HCT116 (cell line): ENCODE measurements around the gene DOCK9. TPM values are rescaled to one million over a fixed set of nuclear protein-coding genes. Genes with fewer than 3 reads are reported as not detected.

Experiments used
- ATAC-seq: fragments of 200-7000 bp; cut with Tn5 transposase; 2 replicates; pipeline ENCODE4 v1.9.1; 2020; ENCODE audit warnings: mild to moderate bottlenecking, moderate library complexity
- BruUV-seq: library from RNA; stranded (reverse); fragments of 400-500 nt; replicated peaks from 2 replicates; lab custom pipeline; 2021; lab: Mats Ljungman, UMichigan
- CTCF ChIA-PET: fragments of 300-600 bp; sonication (Branson Sonifier 250); formaldehyde crosslinking; loops from one replicate; lab custom pipeline; 2021; ENCODE audit warnings: antibody characterized with exemption; lab: Charles Lee
- POLR2A ChIA-PET: fragments of 300-600, 350-600 bp; sonication (Branson Sonifier 250); formaldehyde crosslinking; loops from one replicate; lab custom pipeline; 2021; ENCODE audit warnings: antibody characterized with exemption; lab: Charles Lee
- RAD21 ChIA-PET, 2 experiments: fragments of 300-600 bp; sonication (Branson Sonifier 250); formaldehyde crosslinking; loops; one replicate each; lab custom pipeline; 2023; ENCODE audit warnings: low total read pairs in 2 of 2; ENCODE audit not compliant: uncharacterized antibody in 2 of 2, unreplicated experiment in 2 of 2, low non-redundant PET in 1 of 2; lab: Charles Lee
- DNase-seq: peaks from one replicate; pipeline ENCODE4 v3.0.0-alpha.2; 2010; ENCODE audit warnings: low read depth, low spot score
- H2AFZ ChIP-seq: fragments of 200-600 bp; shearing (Covaris generic), sonication (generic); 2 replicates; pipeline ENCODE4 v1.6.1; 2017; ENCODE audit warnings: low read depth, mixed run types, mixed read lengths, antibody characterized with exemption, low read length; ENCODE audit not compliant: poor library complexity, severe bottlenecking
- H3K27ac ChIP-seq: 2 replicates; pipeline ENCODE4 v1.5.1; 2012; ENCODE audit warnings: low read depth, low read length
- H3K27me3 ChIP-seq: fragments of 200-600 bp; sonication (generic); 2 replicates; pipeline ENCODE4 v1.6.1; 2016; ENCODE audit warnings: mixed run types, low read length, mixed read lengths; ENCODE audit not compliant: insufficient read depth
- H3K36me3 ChIP-seq, 2 experiments: fragments of 200-500 bp in 1 of 2; fragments of 200-600 bp in 1 of 2; sonication (Bioruptor generic) in 1 of 2; sonication (generic) in 1 of 2; 2 replicates each; pipeline versions ENCODE4 v1.5.1 to v1.6.1; 2014 to 2016; ENCODE audit warnings: low read length in 2 of 2, inconsistent platforms in 1 of 2, mixed read lengths in 1 of 2, mixed run types in 1 of 2; ENCODE audit not compliant: insufficient read depth in 2 of 2, control insufficient read depth in 1 of 2
- H3K4me1 ChIP-seq, 2 experiments: fragments of 200-600 bp in 1 of 2; sonication (generic) in 1 of 2; 2 replicates each; pipeline versions ENCODE4 v1.5.1 to v1.6.1; 2012 to 2017; ENCODE audit warnings: low read length in 2 of 2, inconsistent platforms in 1 of 2, mild to moderate bottlenecking in 1 of 2, mixed read lengths in 1 of 2, mixed run types in 1 of 2, moderate library complexity in 1 of 2; ENCODE audit not compliant: insufficient read depth in 2 of 2, control insufficient read depth in 1 of 2
- H3K4me2 ChIP-seq: fragments of 200-600 bp; sonication (generic); 2 replicates; pipeline ENCODE4 v1.6.1; 2017; ENCODE audit warnings: mixed run types, low read length, mixed read lengths
- H3K4me3 ChIP-seq, 2 experiments: fragments of 200-600 bp in 1 of 2; sonication (generic) in 1 of 2; replicated peaks in 1 of 2; 2 replicates each; pipeline ENCODE4 v1.5.1; 2011 to 2016; ENCODE audit warnings: low read length in 2 of 2, control low read depth in 1 of 2, low read depth in 1 of 2, mild to moderate bottlenecking in 1 of 2, mixed read lengths in 1 of 2, mixed run types in 1 of 2
- H3K79me2 ChIP-seq: fragments of 200-600 bp; sonication (generic); 2 replicates; pipeline ENCODE4 v1.6.1; 2017; ENCODE audit warnings: mild to moderate bottlenecking, mixed run types, low read length, moderate library complexity, mixed read lengths; ENCODE audit not compliant: insufficient read depth
- H3K9ac ChIP-seq: fragments of 200-600 bp; sonication (generic); 2 replicates; pipeline ENCODE4 v1.6.1; 2016; ENCODE audit warnings: low read length, mixed read lengths
- H3K9me2 ChIP-seq: fragments of 200-600 bp; sonication (generic), shearing (Covaris generic); 2 replicates; pipeline ENCODE4 v1.6.1; 2017; ENCODE audit warnings: mixed run types, mild to moderate bottlenecking, moderate library complexity; ENCODE audit not compliant: insufficient read depth
- H3K9me3 ChIP-seq, 2 experiments: fragments of 200-500 bp in 1 of 2; fragments of 200-600 bp in 1 of 2; sonication (Bioruptor generic) in 1 of 2; sonication (generic) in 1 of 2; 2 replicates each; pipeline ENCODE4 v1.6.1; 2014 to 2017; ENCODE audit warnings: low read length in 2 of 2, mixed read lengths in 2 of 2, inconsistent platforms in 1 of 2, low read depth in 1 of 2, mild to moderate bottlenecking in 1 of 2, mixed run types in 1 of 2, moderate library complexity in 1 of 2; ENCODE audit not compliant: control insufficient read depth in 1 of 2, insufficient read depth in 1 of 2
- H4K20me1 ChIP-seq: fragments of 200-600 bp; sonication (generic), shearing (Covaris generic); 2 replicates; pipeline ENCODE4 v1.6.1; 2017; ENCODE audit warnings: mixed run types, mild to moderate bottlenecking, moderate library complexity; ENCODE audit not compliant: insufficient read depth
- ATF3 ChIP-seq: IDR thresholded peaks from 2 replicates; pipeline ENCODE4 v1.6.1; 2012
- CEBPB ChIP-seq: IDR thresholded peaks from 2 replicates; pipeline ENCODE4 v1.6.1; 2012; ENCODE audit warnings: low read depth
- CTCF ChIP-seq, 3 experiments: fragments of 200-600 bp in 1 of 3; sonication (generic) in 1 of 3; IDR thresholded peaks in 2 of 3; conservative IDR thresholded peaks in 1 of 3; 2 replicates each; pipeline ENCODE4 v1.5.1; 2012 to 2017; ENCODE audit warnings: low read depth in 2 of 3, low read length in 2 of 3, antibody characterized with exemption in 1 of 3, borderline replicate concordance in 1 of 3, control low read depth in 1 of 3, mild to moderate bottlenecking in 1 of 3, mixed read lengths in 1 of 3, mixed run types in 1 of 3, moderate library complexity in 1 of 3; ENCODE audit not compliant: insufficient read depth in 1 of 3
- EGR1 ChIP-seq: IDR thresholded peaks from 2 replicates; pipeline ENCODE4 v1.6.1; 2012; ENCODE audit warnings: low read depth
- FOSL1 ChIP-seq: IDR thresholded peaks from 2 replicates; pipeline ENCODE4 v1.6.1; 2012; ENCODE audit warnings: low read depth
- JUND ChIP-seq: IDR thresholded peaks from 2 replicates; pipeline ENCODE4 v1.6.1; 2012
- MAX ChIP-seq: IDR thresholded peaks from 2 replicates; pipeline ENCODE4 v1.6.1; 2012
- POLR2AphosphoS5 ChIP-seq: IDR thresholded peaks from 2 replicates; pipeline ENCODE4 v1.6.1; 2011; ENCODE audit warnings: mild to moderate bottlenecking, low read depth, low read length, moderate library complexity
- RAD21 ChIP-seq: IDR thresholded peaks from 2 replicates; pipeline ENCODE4 v1.6.1; 2012; ENCODE audit warnings: low read depth, mild to moderate bottlenecking
- REST ChIP-seq: IDR thresholded peaks from 2 replicates; pipeline ENCODE4 v1.6.1; 2012; ENCODE audit warnings: low read depth
- SIN3A ChIP-seq: IDR thresholded peaks from 2 replicates; pipeline ENCODE4 v1.6.1; 2012; ENCODE audit warnings: low read depth
- SP1 ChIP-seq: IDR thresholded peaks from 2 replicates; pipeline ENCODE4 v1.6.1; 2012; ENCODE audit warnings: low read depth
- SRF ChIP-seq: IDR thresholded peaks from 2 replicates; pipeline ENCODE4 v1.6.1; 2012; ENCODE audit warnings: low read depth
- TCF7L2 ChIP-seq: IDR thresholded peaks from 2 replicates; pipeline ENCODE4 v1.7.0; 2011; ENCODE audit warnings: borderline replicate concordance, inconsistent platforms; ENCODE audit not compliant: insufficient read depth, insufficient read length; ENCODE audit errors: extremely low read depth
- YY1 ChIP-seq: IDR thresholded peaks from 2 replicates; pipeline ENCODE4 v1.6.1; 2011; ENCODE audit warnings: low read length, low read depth, moderate library complexity, mild to moderate bottlenecking; ENCODE audit not compliant: insufficient replicate concordance; ENCODE audit errors: extremely low read depth
- ZBTB33 ChIP-seq: IDR thresholded peaks from 2 replicates; pipeline ENCODE4 v1.6.1; 2011; ENCODE audit warnings: mild to moderate bottlenecking, low read length, moderate library complexity; ENCODE audit not compliant: insufficient replicate concordance; ENCODE audit errors: extremely low read depth
- ZFX ChIP-seq: fragments of 450-650 bp; IDR thresholded peaks from 2 replicates; pipeline ENCODE4 v1.6.1; 2017
- ZNF274 ChIP-seq: fragments of 200-500 bp; sonication (Bioruptor generic); IDR thresholded peaks from 2 replicates; pipeline ENCODE4 v1.6.1; 2014; ENCODE audit warnings: mild to moderate bottlenecking, low read depth, low read length, inconsistent platforms
- intact Hi-C: fragments of 100-400 bp; cut with micrococcal nuclease; formaldehyde crosslinking; loops from 2 replicates; pipeline ENCODE4 v1.10.0; 2022
- total RNA-seq: library from RNA; stranded (reverse); gene quantifications from one replicate; pipeline ENCODE4 v1.2.1, GENCODE V29; 2021; ENCODE audit not compliant: unreplicated experiment

The DOCK9 gene
- total RNA-seq, 1 experiment from 2014 or later, result 58.8 TPM

- ATAC-seq, result no peak
- no peak for TF ChIP-seq REST
- TF ChIP-seq CTCF (IDR thresholded peaks at IDR 0.05 in 2 of 3, conservative IDR thresholded peaks at IDR 0.05 in 1 of 3; ENCODE audit: borderline replicate concordance in 1 of 3, insufficient read depth in 1 of 3, low read depth in 2 of 3, low read length in 2 of 3), result no peak
- no peak for TF ChIP-seq YY1
- no peak for TF ChIP-seq ZNF274
- no peak for TF ChIP-seq ZBTB33
- no peak for TF ChIP-seq ATF3
- TF ChIP-seq JUND, result no peak
- no peak for TF ChIP-seq FOSL1
- no peak for TF ChIP-seq SIN3A
- TF ChIP-seq SRF, result no peak
- TF ChIP-seq MAX, result no peak
- TF ChIP-seq POLR2AphosphoS5, result no peak
- no peak for TF ChIP-seq SP1
- TF ChIP-seq ZFX, result no peak
- no peak for TF ChIP-seq RAD21
- TF ChIP-seq EGR1, result no peak
- TF ChIP-seq CEBPB, result no peak
- TF ChIP-seq TCF7L2, result no peak
- no peaks in the 10 kb centered on the region for H3K9me2 ChIP-seq
- no peak overlapping the region for H3K4me2 ChIP-seq
- H3K79me2 ChIP-seq, result no peaks in the 10 kb centered on the region
- ChIA-PET POLR2A (interaction anchor here (0.5 kb wide), 1 partner anchor 14 kb away, joined by 3 read pairs; no protein-coding TSS in a partner anchor), CTCF (no interaction called here), RAD21 (no interaction called here)
- intact Hi-C loops, result no loop called here
- no peak overlapping the region for H2AFZ ChIP-seq
- BruUV-seq, result no TSS peak
- no peaks in the 10 kb centered on the region for H4K20me1 ChIP-seq
- H3K27me3 ChIP-seq, result no peaks in the 10 kb centered on the region
- H3K4me3 ChIP-seq, result no peak overlapping the region
- DNase-seq, result no peak
- no peaks in the 10 kb centered on the region for H3K36me3 ChIP-seq
- no peak overlapping the region for H3K27ac ChIP-seq
- no peaks in the 10 kb centered on the region for H3K9me3 ChIP-seq
- peaks cover 15 to 32% of the 10 kb centered on the region in 2 experiments for H3K4me1 ChIP-seq
- no peak overlapping the region for H3K9ac ChIP-seq
Observed at GRCh38 chr13:98774776-98775175, 203.1 kb downstream of the DOCK9 start.
